NCI-H128 (cell line): Measurements from ENCODE around the gene BASP1.
"Not testable (repeated sequence)": the region's sequence is repeated elsewhere in the genome, so short reads cannot be mapped to it uniquely, and the experiment has no call there.

Experiments used
- DNase-seq: peaks from one replicate; lab custom pipeline; 2025; ENCODE audit not compliant: unreplicated experiment; lab: John Stamatoyannopoulos, UW

The BASP1 gene

DNA sequence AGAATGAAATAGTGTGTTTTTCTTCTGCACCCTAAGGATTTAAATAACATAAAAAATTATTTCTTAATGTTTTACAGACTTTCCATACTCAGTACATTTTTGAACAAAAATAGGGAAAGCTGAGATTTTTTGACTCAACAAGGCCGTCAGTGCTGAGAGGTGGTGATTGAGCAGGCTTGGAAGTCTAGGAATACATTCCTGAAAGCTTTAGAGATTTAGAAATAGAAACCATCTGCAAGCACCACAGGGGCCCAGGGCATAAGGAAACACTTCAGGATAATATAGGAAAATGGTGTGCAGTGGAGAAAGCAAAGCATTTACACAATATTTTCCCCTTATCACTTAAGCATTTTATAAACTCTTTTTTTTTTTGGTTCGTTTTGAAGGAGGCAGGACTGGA lies 5.2 kb downstream of the BASP1 start:
- no peak for DNase-seq

DNA sequence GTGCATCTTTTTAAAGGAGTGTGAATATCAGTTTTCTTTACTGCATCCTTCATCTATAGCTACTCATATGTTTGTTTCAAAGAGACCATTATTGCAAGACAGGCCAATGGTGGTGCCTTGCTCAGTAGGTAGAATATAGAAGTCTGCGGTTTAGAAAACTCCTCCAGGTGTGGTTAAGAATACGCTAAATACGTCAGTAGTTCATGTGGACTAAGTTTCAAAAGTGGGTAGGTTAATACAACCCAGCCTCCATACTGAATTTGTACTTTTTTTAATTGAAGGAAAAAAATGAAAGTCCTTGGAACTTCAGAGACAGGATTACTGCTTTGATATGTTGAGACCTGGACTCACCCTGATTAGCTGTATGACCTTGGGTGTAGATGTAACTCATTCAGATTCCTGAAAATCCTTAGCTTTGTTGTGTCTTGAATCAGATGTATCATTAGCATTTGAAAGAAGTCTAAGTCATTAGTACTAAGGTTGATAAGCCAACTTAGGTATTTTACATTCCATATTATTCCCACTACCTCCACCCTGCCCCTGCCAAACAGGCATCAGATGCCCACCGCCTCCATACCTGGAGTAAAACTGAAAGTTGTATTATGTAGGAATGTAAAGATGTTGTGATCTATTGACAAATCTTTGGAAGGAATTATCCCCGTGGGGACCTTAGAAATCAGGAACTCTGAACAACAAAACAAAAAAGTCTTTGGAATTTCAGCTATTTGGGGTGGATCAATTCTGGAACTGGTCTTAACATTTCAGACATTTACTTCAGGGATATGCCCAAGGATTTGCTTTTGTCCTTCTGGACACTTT lies 6.1 kb downstream of the BASP1 start:
- no peak for DNase-seq

- no peak for DNase-seq
Measured at GRCh38 chr5:17224858-17225511, 7.6 kb downstream of the BASP1 start.

DNA sequence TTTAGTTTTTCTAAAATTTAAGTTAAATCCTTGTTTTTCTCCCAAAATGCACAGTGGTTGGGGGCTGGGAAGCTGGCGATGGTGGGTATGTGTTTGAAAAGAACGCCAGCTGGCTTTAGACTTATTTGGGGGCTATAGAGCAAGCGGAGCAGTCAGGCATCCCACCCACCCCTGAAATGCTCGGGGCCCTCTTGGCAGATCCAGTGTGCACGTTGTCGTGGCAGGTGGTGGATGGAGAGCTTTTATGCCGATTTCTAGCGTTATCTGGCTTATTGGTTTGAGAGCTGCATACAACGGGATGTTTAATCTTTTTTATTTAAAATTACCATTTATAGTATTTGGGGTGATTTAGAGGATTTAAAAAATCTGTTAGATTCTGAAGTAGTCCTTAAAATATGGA lies 8.1 kb downstream of the BASP1 start:
- no peak for DNase-seq

GRCh38 chr5:17227868-17228267 lies 10.4 kb downstream of the BASP1 start:
- DNase-seq = no peak

- DNase-seq = peak; percentile 67
Measured at GRCh38 chr5:17228821-17229291, 11.4 kb downstream of the BASP1 start.

DNA sequence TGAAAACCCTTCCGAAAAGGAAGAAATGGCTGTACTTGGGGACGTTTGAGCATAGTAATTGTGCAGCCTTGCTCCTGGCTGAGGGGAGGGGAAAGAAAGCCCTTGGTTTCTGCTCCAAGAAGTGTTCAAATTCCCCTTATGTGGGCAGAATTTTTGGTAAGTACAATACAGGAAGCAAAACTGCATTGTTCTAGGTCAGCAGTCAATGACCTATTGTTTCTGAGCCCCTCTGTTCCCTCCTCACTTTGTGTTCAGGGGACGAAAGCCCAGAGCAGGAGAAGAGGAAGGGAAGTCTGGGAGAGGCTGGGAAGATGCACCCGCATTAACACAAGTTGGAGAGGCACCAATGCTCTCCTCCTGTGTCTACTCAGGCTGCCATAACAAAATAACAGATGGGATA lies 11.9 kb downstream of the BASP1 start:
- DNase-seq = no peak

DNA sequence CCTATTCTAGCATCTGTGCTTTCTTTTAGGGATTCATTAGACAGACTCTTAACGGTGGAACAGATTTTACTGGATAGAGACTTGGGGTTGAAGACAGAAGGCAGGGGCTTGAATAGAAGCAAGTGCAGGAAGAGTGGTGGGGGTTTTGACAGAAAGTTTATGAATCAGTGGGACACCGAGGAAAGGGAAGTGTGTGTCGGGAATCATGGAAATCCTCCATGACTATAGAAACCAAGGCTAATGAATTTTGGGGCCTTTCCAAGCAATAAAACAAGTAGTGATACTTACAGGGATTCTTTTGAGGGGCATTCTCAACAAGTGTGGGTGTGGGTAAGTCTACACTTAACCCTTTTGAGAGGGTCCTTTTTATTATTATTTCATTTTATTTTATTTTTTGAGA lies 12.8 kb downstream of the BASP1 start:
- DNase-seq = no peak

GRCh38 chr5:17230808-17231525 lies 13.5 kb downstream of the BASP1 start:
- DNase-seq = no peak

GRCh38 chr5:17232405-17232804 lies 15.0 kb downstream of the BASP1 start:
- DNase-seq = no peak

GRCh38 chr5:17233488-17233887 lies 16.1 kb downstream of the BASP1 start:
- no peak for DNase-seq

GRCh38 chr5:17234374-17234773 lies 16.9 kb downstream of the BASP1 start:
- DNase-seq = no peak

DNA sequence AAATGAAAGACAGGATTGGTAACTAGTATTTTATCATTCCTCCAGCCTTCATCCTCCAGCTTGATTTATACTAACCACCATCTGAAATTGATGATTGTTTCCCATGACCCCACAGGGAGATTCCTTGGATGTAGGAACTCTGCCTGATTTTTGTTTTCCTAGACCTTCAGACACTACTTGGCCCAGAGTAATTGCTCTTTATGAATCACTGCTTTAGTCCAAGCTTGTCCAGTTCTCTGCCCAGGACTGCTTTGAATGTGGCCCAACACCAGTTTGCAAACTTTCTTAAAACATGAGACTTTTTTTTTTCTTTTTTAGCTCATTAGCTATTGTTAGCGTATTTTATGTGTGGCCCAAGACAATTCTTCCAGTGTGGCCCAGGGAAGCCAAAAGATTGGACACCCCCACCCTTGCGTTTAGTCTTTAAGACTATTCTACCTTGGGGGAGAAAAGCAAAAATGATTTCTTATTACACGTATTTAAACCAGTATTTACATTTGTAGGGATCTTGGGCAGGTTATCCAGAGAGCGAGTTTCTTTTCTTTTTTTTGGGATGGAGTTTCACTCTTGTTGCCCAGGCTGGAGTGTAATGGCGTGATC lies 18.4 kb downstream of the BASP1 start:
- DNase-seq = no peak

DNA sequence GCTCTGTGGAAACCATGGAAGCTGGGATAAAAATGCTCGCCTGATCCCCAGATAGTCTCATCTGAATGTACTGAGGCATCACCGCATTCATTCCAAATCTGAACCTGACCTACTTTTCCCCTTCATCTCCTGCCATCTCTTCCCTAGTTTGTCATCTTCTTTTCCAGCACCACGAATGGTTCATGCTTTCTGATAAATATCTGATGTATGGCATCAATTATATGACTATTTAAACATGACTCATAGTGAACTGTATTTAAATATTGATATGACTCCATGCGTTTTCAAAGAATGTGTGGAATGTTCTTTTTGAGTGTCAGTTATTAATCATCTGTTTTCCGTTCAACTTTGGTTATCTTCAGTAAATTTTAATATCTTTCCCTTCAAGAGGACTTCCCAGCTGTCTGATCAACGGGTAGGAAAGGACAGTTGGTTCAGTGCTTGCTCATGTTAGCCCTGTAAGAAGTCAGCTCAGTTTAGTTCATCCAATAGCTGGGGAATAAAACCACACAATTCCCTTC lies 21.1 kb downstream of the BASP1 start:
- DNase-seq = no peak

- no peak for DNase-seq
Measured at GRCh38 chr5:17239953-17240352, 22.5 kb downstream of the BASP1 start.

- DNase-seq = no peak
Measured at GRCh38 chr5:17240487-17240886, 23.1 kb downstream of the BASP1 start.

- no peak for DNase-seq
Measured at GRCh38 chr5:17241635-17242034, 24.2 kb downstream of the BASP1 start.

GRCh38 chr5:17243287-17244063 lies 26.0 kb downstream of the BASP1 start:
- no peak for DNase-seq

DNA sequence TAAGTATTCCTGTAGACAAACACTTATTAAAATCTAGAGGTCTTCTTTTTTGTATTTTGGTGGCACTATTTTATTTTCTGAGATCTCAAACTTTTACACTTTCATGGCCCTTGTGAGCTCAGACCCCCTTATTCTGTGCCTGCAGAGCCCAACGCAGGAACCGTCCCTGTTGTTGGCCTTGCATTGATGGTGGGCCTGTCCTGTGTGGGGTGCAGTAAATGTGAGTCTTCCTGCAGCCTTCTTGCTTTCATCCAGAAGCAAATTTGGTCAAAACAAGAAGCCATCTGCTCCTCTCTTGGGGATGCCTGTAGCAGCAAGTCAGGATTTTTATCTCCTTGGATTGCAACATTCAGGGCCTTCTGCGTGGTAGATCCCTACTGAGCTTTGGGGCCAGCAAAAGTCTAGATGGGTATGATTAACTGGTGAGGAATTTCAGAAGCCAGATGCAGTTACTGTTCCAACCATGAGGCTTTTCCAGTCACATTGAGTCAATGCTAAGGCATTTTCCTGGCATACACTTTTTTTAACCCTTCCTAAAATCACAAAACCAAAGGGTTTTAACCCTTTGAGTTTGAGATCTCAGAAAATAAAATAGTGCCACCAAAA lies 31.7 kb downstream of the BASP1 start:
- no peak for DNase-seq

DNA sequence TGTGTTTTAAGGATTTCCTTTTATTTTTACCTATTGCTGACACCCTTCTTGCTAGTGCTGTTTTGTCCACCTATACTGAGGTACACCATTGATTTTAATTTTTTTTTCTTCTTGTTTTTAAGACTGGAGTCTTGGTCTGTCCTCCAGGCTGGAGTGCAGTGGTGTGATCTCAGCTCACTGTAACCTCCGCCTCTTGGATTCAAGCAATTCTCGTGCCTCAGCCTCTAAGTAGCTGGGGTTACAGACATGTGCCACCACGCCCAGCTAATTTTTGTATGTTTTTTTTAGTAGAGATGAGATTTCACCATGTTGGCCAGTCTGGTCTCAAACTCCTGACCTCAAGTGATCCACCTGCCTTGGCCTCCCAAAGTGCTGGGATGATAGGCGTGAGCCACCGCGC lies 32.4 kb downstream of the BASP1 start:
- not testable (repeated sequence) for DNase-seq
